Measurements from ENCODE around the gene GJA3.

DNA sequence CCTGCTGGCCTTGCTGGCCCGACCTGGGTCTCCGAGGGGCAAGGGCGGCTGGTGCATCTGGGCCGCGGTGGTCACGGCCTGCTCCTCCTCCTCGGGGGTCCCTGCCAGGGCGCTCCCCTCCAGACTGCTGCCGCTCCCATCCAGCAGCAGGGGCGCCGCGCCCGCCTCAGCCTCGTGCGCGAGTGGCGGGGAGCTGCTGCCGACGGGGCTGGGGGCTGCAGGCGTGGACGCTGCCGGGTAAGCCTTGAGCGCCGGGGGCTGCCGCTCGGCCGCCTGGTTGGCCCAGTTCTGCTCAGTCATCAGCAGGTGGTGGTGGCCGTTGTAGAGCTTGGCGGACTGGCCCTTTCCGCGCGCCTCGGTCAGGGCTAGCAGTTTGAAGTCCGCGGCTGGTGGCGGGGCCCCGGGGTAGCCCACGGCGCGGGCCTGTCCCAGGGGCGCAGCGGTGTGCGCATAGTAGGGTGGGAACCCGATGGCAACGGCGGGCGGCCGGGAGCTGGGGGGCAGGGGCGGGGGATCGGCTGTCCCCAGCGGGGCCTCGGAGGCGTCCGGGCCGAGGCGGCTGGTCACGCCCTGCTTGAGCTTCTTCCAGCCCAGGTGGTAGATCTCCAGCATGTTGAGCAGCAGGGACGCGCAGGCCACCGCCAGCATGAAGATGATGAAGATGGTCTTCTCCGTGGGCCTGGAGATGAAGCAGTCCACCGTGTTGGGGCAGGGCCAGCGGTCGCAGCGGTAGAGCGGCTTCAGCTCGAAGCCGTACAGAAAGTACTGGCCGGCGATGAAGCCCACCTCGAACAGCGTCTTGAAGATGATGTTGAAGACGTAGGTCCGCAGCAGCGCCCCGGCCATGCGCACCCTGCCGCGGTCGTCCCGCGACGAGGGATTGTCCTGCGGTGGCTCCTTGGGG is 18.6 kb downstream of the GJA3 start:
- TF ChIP-seq TCF12 (IDR thresholded peaks at IDR 0.05; ENCODE audit: low read depth, low read length) (no peak), MAX (IDR thresholded peaks at IDR 0.05) (no peak), CTCF (IDR thresholded peaks at IDR 0.05; ENCODE audit: control extremely low read depth in 1 of 3, insufficient read depth in 1 of 3, low read depth in 1 of 3, low read length in 3 of 3) (no peak), ZNF274 (IDR thresholded peaks at IDR 0.05; ENCODE audit: borderline replicate concordance, extremely low read depth, low read length) (no peak), SRF (IDR thresholded peaks at IDR 0.05; ENCODE audit: low read depth, low read length) (no peak)
- TF ChIP-seq, protein P1, sequence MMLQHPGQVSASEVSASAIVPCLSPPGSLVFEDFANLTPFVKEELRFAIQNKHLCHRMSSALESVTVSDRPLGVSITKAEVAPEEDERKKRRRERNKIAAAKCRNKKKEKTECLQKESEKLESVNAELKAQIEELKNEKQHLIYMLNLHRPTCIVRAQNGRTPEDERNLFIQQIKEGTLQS (IDR thresholded peaks at IDR 0.05; ENCODE audit: insufficient read depth, low read depth, low read length) = no peak
